A549 (cell line): ENCODE results near the gene TBC1D2B. TPM values are rescaled to one million over a fixed set of nuclear protein-coding genes. Genes with fewer than 3 reads are reported as not detected.

Experiments
- ATAC-seq, 2 experiments: fragments of 200-7000 bp in 1 of 2; fragments of >200 bp in 1 of 2; cut with Nextera tagmentation in 1 of 2; cut with Tn5 transposase in 1 of 2; 3 replicates each; pipeline versions ENCODE4 v1.8.0 to v1.9.1; 2018 to 2020; ENCODE audit warnings: mild to moderate bottlenecking in 1 of 2, moderate library complexity in 1 of 2
- CTCF ChIA-PET: fragments of 300-600 bp; sonication (Branson Sonifier 250); formaldehyde crosslinking; extraction: SDS; loops from one replicate; lab custom pipeline; 2021; ENCODE audit warnings: antibody characterized with exemption, inconsistent platforms; lab: Yijun Ruan, JAX
- POLR2A ChIA-PET: fragments of 350-600 bp; formaldehyde crosslinking; extraction: SDS; loops from one replicate; lab custom pipeline; 2021; ENCODE audit warnings: antibody characterized with exemption, inconsistent platforms; lab: Yijun Ruan, JAX
- DNase-seq, 2 experiments: peaks; one replicate each; pipeline versions ENCODE4 v3.0.0 to v3.0.0-alpha.2; 2011 to 2016; ENCODE audit warnings: low read depth in 1 of 2, low spot score in 1 of 2
- FAIRE-seq: peaks from 2 replicates; lab custom pipeline; 2011; peaks lifted over from hg19 to GRCh38; lab: Jason Lieb, UNC
- H3K27ac ChIP-seq, 2 experiments: fragments of >200 bp; sonication (Bioruptor Twin); formaldehyde crosslinking; 3 replicates each; pipeline ENCODE4 v1.5.1; 2016 to 2017
- H3K4me1 ChIP-seq: fragments of >200 bp; sonication (Bioruptor Twin); formaldehyde crosslinking; 3 replicates; pipeline ENCODE4 v1.6.1; 2016
- H3K4me2 ChIP-seq: fragments of >200 bp; sonication (Bioruptor Twin); formaldehyde crosslinking; 3 replicates; pipeline ENCODE4 v1.6.1; 2016
- H3K4me3 ChIP-seq: fragments of >200 bp; sonication (Bioruptor Twin); formaldehyde crosslinking; 3 replicates; pipeline ENCODE4 v1.5.1; 2016
- H3K9me3 ChIP-seq: fragments of >200 bp; sonication (Bioruptor Twin); formaldehyde crosslinking; 3 replicates; pipeline ENCODE4 v1.6.1; 2016
- BHLHE40 ChIP-seq: IDR thresholded peaks from 2 replicates; pipeline ENCODE4 v1.6.1; 2012; ENCODE audit warnings: low read depth, low read length, inconsistent platforms
- CBX2 ChIP-seq: fragments of 200-600 bp; sonication (generic); IDR thresholded peaks from 2 replicates; pipeline ENCODE4 v1.6.1; 2016; ENCODE audit warnings: low read depth, mild to moderate bottlenecking, borderline replicate concordance
- CEBPB ChIP-seq, 2 experiments: fragments of >200 bp in 1 of 2; sonication (Bioruptor Twin) in 1 of 2; formaldehyde crosslinking in 1 of 2; IDR thresholded peaks; 2 replicates each; pipeline ENCODE4 v1.6.1; 2012 to 2016
- EHMT2 ChIP-seq: fragments of 200-600 bp; sonication (generic); IDR thresholded peaks from 2 replicates; pipeline ENCODE4 v1.6.1; 2016; ENCODE audit warnings: antibody characterized with exemption, low read depth, mild to moderate bottlenecking, moderate library complexity
- ESRRA ChIP-seq: fragments of 150-350 bp; IDR thresholded peaks from 2 replicates; pipeline ENCODE4 v1.6.1; 2014; ENCODE audit warnings: mild to moderate bottlenecking, low read length, borderline replicate concordance
- FOSL2 ChIP-seq, 2 experiments: fragments of 450-650 bp in 1 of 2; fragments of >200 bp in 1 of 2; sonication (Bioruptor Twin) in 1 of 2; formaldehyde crosslinking; IDR thresholded peaks; 2 replicates each; pipeline versions ENCODE4 v1.5.0 to v1.6.1; 2016 to 2020; ENCODE audit warnings: mild to moderate bottlenecking in 1 of 2, moderate library complexity in 1 of 2
- HES2 ChIP-seq: fragments of >200 bp; sonication (Bioruptor Twin); formaldehyde crosslinking; IDR thresholded peaks from 2 replicates; pipeline ENCODE4 v1.6.1; 2016
- HOXA7 ChIP-seq: fragments of 250-450 bp; sonication (Bioruptor Pico); IDR thresholded peaks from 2 replicates; pipeline ENCODE4 v1.5.0; 2020; ENCODE audit warnings: mild to moderate bottlenecking, moderate library complexity
- HOXB5 ChIP-seq: fragments of 250-450 bp; sonication (Bioruptor Pico); IDR thresholded peaks from 2 replicates; pipeline ENCODE4 v1.5.0; 2020; ENCODE audit warnings: mild to moderate bottlenecking, moderate library complexity
- JUN ChIP-seq, 2 experiments: fragments of >200 bp; sonication (Bioruptor Twin); formaldehyde crosslinking; IDR thresholded peaks; 2 replicates in 1 of 2; 3 replicates in 1 of 2; pipeline ENCODE4 v1.6.1; 2016 to 2017
- JUNB ChIP-seq: fragments of >200 bp; sonication (Bioruptor Twin); formaldehyde crosslinking; IDR thresholded peaks from 2 replicates; pipeline ENCODE4 v1.6.1; 2016
- KDM5A ChIP-seq: fragments of 200-600 bp; sonication (generic); IDR thresholded peaks from 2 replicates; pipeline ENCODE4 v1.6.1; 2016; ENCODE audit warnings: antibody characterized with exemption, mild to moderate bottlenecking
- PHF8 ChIP-seq: fragments of 200-600 bp; sonication (generic); IDR thresholded peaks from 2 replicates; pipeline ENCODE4 v1.6.1; 2016; ENCODE audit warnings: low read depth, mild to moderate bottlenecking, antibody characterized with exemption, moderate library complexity, borderline replicate concordance
- POLR2A ChIP-seq: IDR thresholded peaks from 2 replicates; pipeline ENCODE4 v1.6.1; 2012; ENCODE audit warnings: mild to moderate bottlenecking, low read length
- RFX5 ChIP-seq: fragments of 450-650 bp; IDR thresholded peaks from 2 replicates; pipeline ENCODE4 v1.7.1; 2014; ENCODE audit warnings: antibody characterized with exemption, mild to moderate bottlenecking, moderate library complexity
- RNF2 ChIP-seq: fragments of 200-600 bp; sonication (generic); IDR thresholded peaks from 2 replicates; pipeline ENCODE4 v1.6.1; 2016; ENCODE audit warnings: low read depth, mild to moderate bottlenecking, antibody characterized with exemption, moderate library complexity, borderline replicate concordance
- SMC3 ChIP-seq: fragments of >200 bp; sonication (Bioruptor Twin); formaldehyde crosslinking; IDR thresholded peaks from 3 replicates; pipeline ENCODE4 v1.6.1; 2018; ENCODE audit warnings: inconsistent platforms
- SREBF2 ChIP-seq: fragments of 450-650 bp; IDR thresholded peaks from 2 replicates; pipeline ENCODE4 v1.6.1; 2014; ENCODE audit warnings: mild to moderate bottlenecking, moderate library complexity
- TFCP2L1 ChIP-seq: fragments of 250-450 bp; sonication (Bioruptor Pico); IDR thresholded peaks from 2 replicates; pipeline ENCODE4 v1.5.0; 2021; ENCODE audit warnings: mild to moderate bottlenecking
- USF2 ChIP-seq: fragments of 450-650 bp; IDR thresholded peaks from 2 replicates; pipeline ENCODE4 v1.6.1; 2014; ENCODE audit warnings: antibody characterized with exemption
- WGBS: methylation state at CpG from one replicate; pipeline ENCODE4 v1.1.6; 2017; ENCODE audit errors: missing lambda C conversion rate; 5-methylcytosine and 5-hydroxymethylcytosine counted together
- polyA plus RNA-seq, 4 experiments: library from polyadenylated mRNA; depleted of rRNA in 3 of 4; stranded (reverse); fragments of >200 nt; fragmentation: RNase III in 1 of 4; extraction: RNeasy Plus Mini Kit Qiagen cat#74134 plus additional on column Dnase treatment in 1 of 4; gene quantifications; 2 replicates in 3 of 4; 3 replicates in 1 of 4; pipeline ENCODE4 v1.2.3, GENCODE V29; 2011 to 2017
- TF ChIP-seq, protein P1 (sequence below): fragments of >200 bp; sonication (Bioruptor Twin); formaldehyde crosslinking; IDR thresholded peaks from 3 replicates; pipeline ENCODE4 v1.6.1; 2016
- TF ChIP-seq, protein P2 (sequence below): IDR thresholded peaks from 2 replicates; pipeline ENCODE4 v1.6.1; 2012

Gene TBC1D2B
- polyA plus RNA-seq, 2 of the 4 experiments (the other 2 are of a cell fraction): 13.6 to 13.9 TPM

DNA sequence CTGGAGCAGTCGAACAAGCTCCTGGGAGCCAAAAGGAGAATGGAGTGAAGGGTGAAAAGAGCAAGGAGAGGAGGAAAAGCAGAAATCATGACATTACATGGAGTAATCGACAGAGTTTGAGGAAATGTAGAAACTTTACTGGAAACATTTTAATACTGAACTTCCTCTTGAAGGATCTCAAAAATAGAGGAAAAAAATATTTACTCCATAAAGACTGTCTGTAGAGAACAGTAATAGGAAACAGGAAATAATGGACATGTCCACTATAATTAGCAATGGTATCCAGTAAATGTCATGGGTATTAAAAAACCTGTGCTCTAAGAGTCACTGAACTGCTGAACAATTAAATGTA, 53.0 kb downstream of the TBC1D2B start:
- H3K4me3 ChIP-seq: no peak overlapping the region
- no peak for DNase-seq
- H3K9me3 ChIP-seq: no peaks in the 10 kb centered on the region
- H3K4me2 ChIP-seq: no peak overlapping the region
- FAIRE-seq: no peak
- ATAC-seq: no peak
- WGBS: 92% methylated on average over 2 of the region's 2 CpGs
- no peaks in the 10 kb centered on the region for H3K4me1 ChIP-seq
- ChIA-PET POLR2A (no interaction called here), CTCF (interaction anchor here (0.9 to 2.8 kb wide), 8 partner anchors 10 to 84 kb away, joined by 3 to 13 read pairs (median 4); no protein-coding TSS in a partner anchor)
- H3K27ac ChIP-seq: no peak overlapping the region
- TF ChIP-seq SREBF2 (no peak), SMC3 (no peak), HOXA7 (no peak), CBX2 (no peak), POLR2A (no peak), TFCP2L1 (no peak), PHF8 (no peak), EHMT2 (no peak), HOXB5 (no peak), JUN (IDR thresholded peaks at IDR 0.05) (no peak)

DNA sequence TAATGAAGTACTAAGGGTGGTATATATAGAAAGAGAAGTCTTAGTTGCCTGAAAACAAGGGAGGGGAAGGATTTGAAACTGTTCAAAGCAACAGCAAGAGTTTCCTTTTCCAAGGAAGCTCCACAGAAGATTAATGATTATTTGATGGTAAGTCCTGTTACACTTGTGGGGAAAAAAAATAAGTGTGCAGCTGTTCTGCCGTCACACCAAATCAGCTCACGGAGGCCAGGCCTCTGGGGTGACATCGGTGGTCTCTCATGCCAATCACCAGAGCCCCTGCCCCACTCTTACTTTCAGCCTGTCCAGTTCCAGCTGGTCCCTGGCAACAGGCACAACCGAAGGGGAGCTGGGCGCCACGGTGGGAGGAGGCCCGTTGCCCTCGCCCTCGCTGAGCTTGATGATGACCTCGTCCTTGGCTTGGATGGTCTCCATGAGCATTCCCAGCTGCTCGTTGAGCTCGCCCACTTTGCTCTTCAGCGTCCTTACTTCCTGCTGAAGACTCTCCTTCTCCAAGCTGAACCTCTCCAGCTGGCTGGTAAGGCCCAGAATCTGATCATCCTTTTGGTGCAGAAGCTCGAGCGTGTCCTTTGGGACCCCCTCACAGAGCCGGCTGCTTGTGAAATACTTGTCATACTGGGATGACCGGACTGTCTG, 53.5 kb downstream of the TBC1D2B start:
- H3K4me1 ChIP-seq: no peaks in the 10 kb centered on the region
- POLR2A ChIA-PET: no interaction called here
- no peak overlapping the region for H3K4me3 ChIP-seq
- no peak overlapping the region for H3K27ac ChIP-seq
- no peaks in the 10 kb centered on the region for H3K9me3 ChIP-seq
- ATAC-seq (no peak), FAIRE-seq (no peak), DNase-seq (no peak)
- WGBS: 95% methylated on average over 17 of the region's 17 CpGs
- H3K4me2 ChIP-seq: no peak overlapping the region
- TF ChIP-seq, protein P1, sequence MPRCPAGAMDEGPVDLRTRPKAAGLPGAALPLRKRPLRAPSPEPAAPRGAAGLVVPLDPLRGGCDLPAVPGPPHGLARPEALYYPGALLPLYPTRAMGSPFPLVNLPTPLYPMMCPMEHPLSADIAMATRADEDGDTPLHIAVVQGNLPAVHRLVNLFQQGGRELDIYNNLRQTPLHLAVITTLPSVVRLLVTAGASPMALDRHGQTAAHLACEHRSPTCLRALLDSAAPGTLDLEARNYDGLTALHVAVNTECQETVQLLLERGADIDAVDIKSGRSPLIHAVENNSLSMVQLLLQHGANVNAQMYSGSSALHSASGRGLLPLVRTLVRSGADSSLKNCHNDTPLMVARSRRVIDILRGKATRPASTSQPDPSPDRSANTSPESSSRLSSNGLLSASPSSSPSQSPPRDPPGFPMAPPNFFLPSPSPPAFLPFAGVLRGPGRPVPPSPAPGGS: no peak
- no peak for TF ChIP-seq HES2
- no peak for TF ChIP-seq JUNB
- TF ChIP-seq, protein P2, sequence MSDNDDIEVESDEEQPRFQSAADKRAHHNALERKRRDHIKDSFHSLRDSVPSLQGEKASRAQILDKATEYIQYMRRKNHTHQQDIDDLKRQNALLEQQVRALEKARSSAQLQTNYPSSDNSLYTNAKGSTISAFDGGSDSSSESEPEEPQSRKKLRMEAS: no peak
- no peak for TF ChIP-seq BHLHE40
- CTCF ChIA-PET: interaction anchor here (1.2 to 2.8 kb wide), 8 partner anchors 9 to 84 kb away, joined by 3 to 13 read pairs (median 4); no protein-coding TSS in a partner anchor

DNA sequence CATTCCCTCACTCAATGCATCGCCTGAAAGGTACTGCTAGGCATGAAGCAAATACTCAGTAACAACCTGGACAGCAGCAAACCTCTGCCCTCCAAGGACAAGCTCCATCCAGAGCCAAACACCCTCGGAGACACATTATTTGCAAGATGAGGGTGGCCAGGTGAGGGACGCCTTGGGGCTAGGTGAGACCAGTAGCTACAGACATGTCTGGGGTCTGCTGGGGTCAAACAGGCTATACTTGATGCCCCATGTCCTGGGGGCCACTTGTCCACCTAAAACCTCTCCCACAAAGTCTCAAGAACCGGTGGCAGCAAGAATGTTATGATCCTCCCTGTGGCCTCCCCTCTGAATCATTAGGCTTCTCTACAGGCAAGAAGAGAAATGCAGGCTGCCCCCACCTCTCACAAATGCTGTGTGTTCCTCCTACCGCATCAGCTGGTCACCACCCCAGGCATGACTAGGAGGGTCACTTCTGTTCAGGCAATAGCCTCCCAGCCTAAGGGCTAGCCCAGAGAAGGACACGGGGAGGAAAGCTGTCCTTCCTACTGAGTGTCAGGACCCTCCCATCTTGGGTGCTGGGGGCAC, 54.3 kb downstream of the TBC1D2B start:
- no peak overlapping the region for H3K4me3 ChIP-seq
- H3K27ac ChIP-seq: no peak overlapping the region
- whole genome bisulfite sequencing: 85% methylated on average over 6 of the region's 6 CpGs
- ChIA-PET CTCF (interaction anchor here (1.2 to 2.8 kb wide), 7 partner anchors 9 to 85 kb away, joined by 3 to 13 read pairs (median 4); no protein-coding TSS in a partner anchor), POLR2A (no interaction called here)
- ATAC-seq (no peak), DNase-seq (no peak), FAIRE-seq (no peak)
- TF ChIP-seq KDM5A (no peak), POLR2A (no peak), RFX5 (no peak), CEBPB (IDR thresholded peaks at IDR 0.05) (no peak), CBX2 (no peak), RNF2 (no peak), FOSL2 (IDR thresholded peaks at IDR 0.05) (no peak), FOSL2 (CRISPR knock-in tag; IDR thresholded peaks at IDR 0.05) (no peak), JUN (IDR thresholded peaks at IDR 0.05) (no peak), ESRRA (no peak), USF2 (no peak)
- H3K4me1 ChIP-seq: no peaks in the 10 kb centered on the region
- H3K9me3 ChIP-seq: no peaks in the 10 kb centered on the region
- no peak overlapping the region for H3K4me2 ChIP-seq
